ENCODE data around the gene ITSN1.

- TF ChIP-seq POLR2A (IDR thresholded peaks at IDR 0.05) = no peak
- TF ChIP-seq, protein P1, sequence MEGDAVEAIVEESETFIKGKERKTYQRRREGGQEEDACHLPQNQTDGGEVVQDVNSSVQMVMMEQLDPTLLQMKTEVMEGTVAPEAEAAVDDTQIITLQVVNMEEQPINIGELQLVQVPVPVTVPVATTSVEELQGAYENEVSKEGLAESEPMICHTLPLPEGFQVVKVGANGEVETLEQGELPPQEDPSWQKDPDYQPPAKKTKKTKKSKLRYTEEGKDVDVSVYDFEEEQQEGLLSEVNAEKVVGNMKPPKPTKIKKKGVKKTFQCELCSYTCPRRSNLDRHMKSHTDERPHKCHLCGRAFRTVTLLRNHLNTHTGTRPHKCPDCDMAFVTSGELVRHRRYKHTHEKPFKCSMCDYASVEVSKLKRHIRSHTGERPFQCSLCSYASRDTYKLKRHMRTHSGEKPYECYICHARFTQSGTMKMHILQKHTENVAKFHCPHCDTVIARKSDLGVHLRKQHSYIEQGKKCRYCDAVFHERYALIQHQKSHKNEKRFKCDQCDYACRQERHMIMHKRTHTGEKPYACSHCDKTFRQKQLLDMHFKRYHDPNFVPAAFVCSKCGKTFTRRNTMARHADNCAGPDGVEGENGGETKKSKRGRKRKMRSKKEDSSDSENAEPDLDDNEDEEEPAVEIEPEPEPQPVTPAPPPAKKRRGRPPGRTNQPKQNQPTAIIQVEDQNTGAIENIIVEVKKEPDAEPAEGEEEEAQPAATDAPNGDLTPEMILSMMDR (IDR thresholded peaks at IDR 0.05 in 4 of 5, conservative IDR thresholded peaks at IDR 0.05 in 1 of 5) = no peak
Observed at GRCh38 chr21:33753886-33754285, 111.6 kb downstream of the ITSN1 start.

Data from gastrocnemius medialis (tissue), 4 donors.